Parathyroid adenoma (tissue), 2 donors: ENCODE measurements around the gene TAF1.
"Not testable (repeated sequence)": the region's sequence is repeated elsewhere in the genome, so short reads cannot be mapped to it uniquely, and the experiment has no call there.

ENCODE experiments used
- H2AFZ ChIP-seq: fragments of 300-600 bp; sonication (generic); one replicate; pipeline ENCODE4 v1.7.0; 2017; ENCODE audit warnings: antibody characterized with exemption, mild to moderate bottlenecking
- H3K27ac ChIP-seq: fragments of 300-600 bp; sonication (generic); one replicate; pipeline ENCODE4 v1.7.0; 2017
- H3K27me3 ChIP-seq: fragments of 300-600 bp; sonication (generic); one replicate; pipeline ENCODE4 v1.7.0; 2017; ENCODE audit warnings: low read length; ENCODE audit not compliant: control insufficient read depth, insufficient read depth
- H3K36me3 ChIP-seq: fragments of 300-600 bp; sonication (generic); one replicate; pipeline ENCODE4 v1.7.0; 2017; ENCODE audit warnings: low read length; ENCODE audit not compliant: control insufficient read depth, insufficient read depth
- H3K4me1 ChIP-seq: fragments of 300-600 bp; sonication (generic); one replicate; pipeline ENCODE4 v1.7.0; 2017; ENCODE audit warnings: control low read depth
- H3K4me2 ChIP-seq: fragments of 300-600 bp; sonication (generic); one replicate; pipeline ENCODE4 v1.7.0; 2017; ENCODE audit warnings: low read length
- H3K4me3 ChIP-seq: fragments of 300-600 bp; sonication (generic); one replicate; pipeline ENCODE4 v1.7.0; 2017; ENCODE audit warnings: low read depth, low read length
- H3K79me2 ChIP-seq: fragments of 300-600 bp; sonication (generic); one replicate; pipeline ENCODE4 v1.7.0; 2017; ENCODE audit warnings: control low read depth
- H3K9ac ChIP-seq: fragments of 300-600 bp; sonication (generic); one replicate; pipeline ENCODE4 v1.7.0; 2017; ENCODE audit warnings: mild to moderate bottlenecking
- H3K9me3 ChIP-seq: fragments of 300-600 bp; sonication (generic); one replicate; pipeline ENCODE4 v1.7.0; 2017; ENCODE audit warnings: low read length; ENCODE audit not compliant: control insufficient read depth
- TF ChIP-seq, protein P1 (sequence below): fragments of 300-600 bp; sonication (generic); IDR thresholded peaks from one replicate; pipeline ENCODE4 v1.7.0; 2017; ENCODE audit warnings: antibody characterized with exemption, mild to moderate bottlenecking
- donor health status: primary hyperparathyroidism.

Gene TAF1, protein sequence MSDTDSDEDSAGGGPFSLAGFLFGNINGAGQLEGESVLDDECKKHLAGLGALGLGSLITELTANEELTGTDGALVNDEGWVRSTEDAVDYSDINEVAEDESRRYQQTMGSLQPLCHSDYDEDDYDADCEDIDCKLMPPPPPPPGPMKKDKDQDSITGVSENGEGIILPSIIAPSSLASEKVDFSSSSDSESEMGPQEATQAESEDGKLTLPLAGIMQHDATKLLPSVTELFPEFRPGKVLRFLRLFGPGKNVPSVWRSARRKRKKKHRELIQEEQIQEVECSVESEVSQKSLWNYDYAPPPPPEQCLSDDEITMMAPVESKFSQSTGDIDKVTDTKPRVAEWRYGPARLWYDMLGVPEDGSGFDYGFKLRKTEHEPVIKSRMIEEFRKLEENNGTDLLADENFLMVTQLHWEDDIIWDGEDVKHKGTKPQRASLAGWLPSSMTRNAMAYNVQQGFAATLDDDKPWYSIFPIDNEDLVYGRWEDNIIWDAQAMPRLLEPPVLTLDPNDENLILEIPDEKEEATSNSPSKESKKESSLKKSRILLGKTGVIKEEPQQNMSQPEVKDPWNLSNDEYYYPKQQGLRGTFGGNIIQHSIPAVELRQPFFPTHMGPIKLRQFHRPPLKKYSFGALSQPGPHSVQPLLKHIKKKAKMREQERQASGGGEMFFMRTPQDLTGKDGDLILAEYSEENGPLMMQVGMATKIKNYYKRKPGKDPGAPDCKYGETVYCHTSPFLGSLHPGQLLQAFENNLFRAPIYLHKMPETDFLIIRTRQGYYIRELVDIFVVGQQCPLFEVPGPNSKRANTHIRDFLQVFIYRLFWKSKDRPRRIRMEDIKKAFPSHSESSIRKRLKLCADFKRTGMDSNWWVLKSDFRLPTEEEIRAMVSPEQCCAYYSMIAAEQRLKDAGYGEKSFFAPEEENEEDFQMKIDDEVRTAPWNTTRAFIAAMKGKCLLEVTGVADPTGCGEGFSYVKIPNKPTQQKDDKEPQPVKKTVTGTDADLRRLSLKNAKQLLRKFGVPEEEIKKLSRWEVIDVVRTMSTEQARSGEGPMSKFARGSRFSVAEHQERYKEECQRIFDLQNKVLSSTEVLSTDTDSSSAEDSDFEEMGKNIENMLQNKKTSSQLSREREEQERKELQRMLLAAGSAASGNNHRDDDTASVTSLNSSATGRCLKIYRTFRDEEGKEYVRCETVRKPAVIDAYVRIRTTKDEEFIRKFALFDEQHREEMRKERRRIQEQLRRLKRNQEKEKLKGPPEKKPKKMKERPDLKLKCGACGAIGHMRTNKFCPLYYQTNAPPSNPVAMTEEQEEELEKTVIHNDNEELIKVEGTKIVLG (N-terminal part only)

DNA sequence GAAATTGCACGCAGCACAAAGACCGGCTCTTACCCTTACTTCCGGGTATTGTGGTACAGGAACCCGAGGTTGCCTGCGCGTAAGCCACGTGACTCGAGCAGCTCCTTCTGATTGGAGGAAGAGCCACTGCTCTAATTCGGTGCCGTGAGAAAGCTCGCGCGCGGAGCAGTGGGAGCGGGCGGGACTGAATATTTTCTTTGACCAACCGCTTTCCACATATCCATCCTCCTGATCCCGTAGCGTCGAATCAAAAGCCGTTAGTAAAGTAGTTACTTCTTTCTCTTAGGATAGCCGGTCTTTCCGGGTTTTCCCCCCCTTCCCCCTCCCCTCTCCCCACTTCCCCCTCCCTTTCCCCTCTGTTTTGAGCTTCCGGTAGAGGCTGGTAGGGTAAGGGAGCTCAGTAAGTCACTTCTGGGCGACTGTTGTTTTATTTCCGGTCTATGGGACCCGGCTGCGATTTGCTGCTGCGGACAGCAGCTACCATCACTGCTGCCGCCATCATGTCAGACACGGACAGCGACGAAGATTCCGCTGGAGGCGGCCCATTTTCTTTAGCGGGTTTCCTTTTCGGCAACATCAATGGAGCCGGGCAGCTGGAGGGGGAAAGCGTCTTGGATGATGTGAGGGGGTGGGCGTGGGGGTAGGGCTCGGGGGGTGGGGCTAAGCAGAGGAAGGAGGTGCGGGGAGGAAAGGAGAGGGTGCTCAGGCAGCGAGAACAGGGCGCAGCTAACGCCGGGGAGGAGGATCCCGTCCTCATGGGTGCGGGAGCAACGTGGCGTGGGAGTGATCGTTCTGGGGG is at the start of gene TAF1:
Gene TAF1 (plus strand): TSS at position 483 of the 799 bp plus-strand sequence. CDS start 18 bp downstream, at position 501.
- Histone ChIP-seq H3K36me3 (no peaks in the 10 kb centered on the region), H3K9ac (no peak within 1 kb of the TSS), H3K79me2 (peaks cover 18% of the 10 kb centered on the region), H3K4me3 (peak within 1 kb of the TSS; percentile 84), H3K27me3 (no peaks in the 10 kb centered on the region), H3K27ac (peak within 1 kb of the TSS; percentile 95), H3K4me1 (peaks cover 5% of the 10 kb centered on the region), H2AFZ (peak within 1 kb of the TSS; percentile 89), H3K9me3 (no peaks in the 10 kb centered on the region), H3K4me2 (peak within 1 kb of the TSS; percentile 78)
- TF ChIP-seq, protein P1, sequence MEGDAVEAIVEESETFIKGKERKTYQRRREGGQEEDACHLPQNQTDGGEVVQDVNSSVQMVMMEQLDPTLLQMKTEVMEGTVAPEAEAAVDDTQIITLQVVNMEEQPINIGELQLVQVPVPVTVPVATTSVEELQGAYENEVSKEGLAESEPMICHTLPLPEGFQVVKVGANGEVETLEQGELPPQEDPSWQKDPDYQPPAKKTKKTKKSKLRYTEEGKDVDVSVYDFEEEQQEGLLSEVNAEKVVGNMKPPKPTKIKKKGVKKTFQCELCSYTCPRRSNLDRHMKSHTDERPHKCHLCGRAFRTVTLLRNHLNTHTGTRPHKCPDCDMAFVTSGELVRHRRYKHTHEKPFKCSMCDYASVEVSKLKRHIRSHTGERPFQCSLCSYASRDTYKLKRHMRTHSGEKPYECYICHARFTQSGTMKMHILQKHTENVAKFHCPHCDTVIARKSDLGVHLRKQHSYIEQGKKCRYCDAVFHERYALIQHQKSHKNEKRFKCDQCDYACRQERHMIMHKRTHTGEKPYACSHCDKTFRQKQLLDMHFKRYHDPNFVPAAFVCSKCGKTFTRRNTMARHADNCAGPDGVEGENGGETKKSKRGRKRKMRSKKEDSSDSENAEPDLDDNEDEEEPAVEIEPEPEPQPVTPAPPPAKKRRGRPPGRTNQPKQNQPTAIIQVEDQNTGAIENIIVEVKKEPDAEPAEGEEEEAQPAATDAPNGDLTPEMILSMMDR = no peak

DNA sequence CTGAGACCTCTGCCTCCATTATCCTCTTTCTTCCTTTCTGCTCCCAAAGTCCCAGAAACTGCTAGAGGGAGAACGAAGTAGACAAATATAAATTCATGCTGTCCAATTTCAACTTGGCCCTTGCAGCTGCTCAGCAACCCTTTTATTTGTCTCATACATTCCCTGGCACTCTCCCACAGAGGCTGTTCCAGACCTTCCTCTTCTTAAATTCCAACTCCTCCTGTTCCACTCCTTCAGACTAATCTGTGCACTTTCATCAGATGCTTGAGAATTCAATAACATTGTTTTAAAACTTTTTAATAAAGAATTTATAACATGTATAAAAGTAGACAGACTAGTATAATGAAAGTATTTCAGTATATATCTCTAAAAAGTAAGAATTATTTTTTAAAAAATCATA is 49.2 kb upstream of the TAF1 start:
- not testable (repeated sequence) for H3K4me2 ChIP-seq, H3K4me1 ChIP-seq, H3K79me2 ChIP-seq, H3K27me3 ChIP-seq, H3K4me3 ChIP-seq, H3K9ac ChIP-seq, H2AFZ ChIP-seq, H3K9me3 ChIP-seq, H3K27ac ChIP-seq, H3K36me3 ChIP-seq

DNA sequence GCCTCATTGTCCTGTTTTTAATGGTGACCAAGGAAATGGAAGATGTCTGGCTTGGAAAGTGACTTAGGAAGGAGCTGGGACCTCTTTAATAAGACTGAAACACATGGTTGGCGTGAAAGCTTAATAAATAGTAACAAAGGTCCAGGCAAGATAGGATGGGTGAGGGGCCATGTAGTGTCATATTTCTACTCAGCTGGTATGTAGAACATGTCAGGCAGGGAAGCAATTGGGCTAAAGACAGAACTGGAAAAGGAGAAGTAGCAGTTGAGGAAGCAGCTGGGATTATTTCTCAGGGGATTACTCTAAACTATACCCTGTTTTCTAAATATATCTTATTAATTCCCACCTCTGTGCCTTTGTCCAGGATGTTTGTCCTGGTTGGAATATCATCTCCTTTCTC is 46.0 kb upstream of the TAF1 start:
- no peak overlapping the region for H3K9ac ChIP-seq
- H3K27ac ChIP-seq = no peak overlapping the region
- no peak overlapping the region for H3K4me2 ChIP-seq
- H3K4me3 ChIP-seq = no peak overlapping the region
- TF ChIP-seq, protein P1 = no peak
- no peaks in the 10 kb centered on the region for H3K79me2 ChIP-seq
- no peaks in the 10 kb centered on the region for H3K4me1 ChIP-seq
- no peaks in the 10 kb centered on the region for H3K36me3 ChIP-seq
- H3K9me3 ChIP-seq = no peaks in the 10 kb centered on the region
- H3K27me3 ChIP-seq = no peaks in the 10 kb centered on the region
- H2AFZ ChIP-seq = no peak overlapping the region

DNA sequence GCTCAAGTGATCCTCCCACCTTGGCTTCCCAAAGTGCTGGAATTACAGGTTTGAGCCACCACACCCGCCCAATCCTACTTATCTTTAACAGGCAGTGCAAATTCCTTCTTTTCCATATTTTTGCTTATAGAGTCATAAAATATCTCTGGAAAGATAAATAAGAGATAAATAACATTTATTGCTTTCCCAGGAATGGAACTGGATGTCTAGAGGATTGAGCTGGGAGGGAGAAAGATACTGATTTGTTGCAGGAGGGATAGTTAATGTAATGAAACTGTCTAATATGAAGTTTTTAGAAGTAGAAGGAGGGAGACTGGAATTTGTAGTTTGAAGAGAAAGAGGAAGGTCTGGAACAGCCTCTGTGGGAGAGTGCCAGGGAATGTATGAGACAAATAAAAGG is 44.4 kb upstream of the TAF1 start:
- Histone ChIP-seq H3K27ac (no peak overlapping the region), H2AFZ (no peak overlapping the region), H3K9ac (no peak overlapping the region), H3K79me2 (no peaks in the 10 kb centered on the region), H3K27me3 (no peaks in the 10 kb centered on the region), H3K9me3 (no peaks in the 10 kb centered on the region), H3K4me3 (no peak overlapping the region), H3K36me3 (no peaks in the 10 kb centered on the region), H3K4me2 (no peak overlapping the region), H3K4me1 (no peaks in the 10 kb centered on the region)
- TF ChIP-seq, protein P1 = no peak

DNA sequence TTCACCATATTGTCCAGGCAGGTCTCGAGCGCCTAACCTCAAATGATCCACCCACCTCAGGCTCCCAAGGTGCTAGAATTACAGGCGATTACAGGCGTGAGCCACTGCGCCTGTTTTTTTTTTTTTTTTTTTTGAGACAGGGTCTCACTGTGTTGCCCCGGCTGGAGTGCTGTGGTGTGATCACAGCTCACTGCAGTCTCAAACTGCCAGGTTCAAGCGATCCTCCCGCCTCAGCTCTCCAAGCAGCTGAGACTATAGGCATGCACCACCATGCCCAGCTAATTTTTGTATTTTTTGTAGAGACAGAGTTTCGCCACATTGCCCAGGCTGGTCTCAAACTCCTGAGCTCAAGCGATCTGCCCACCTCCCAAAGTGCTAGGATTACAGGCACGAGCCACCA is 41.7 kb upstream of the TAF1 start:
- H3K4me2 ChIP-seq, H2AFZ ChIP-seq, H3K4me1 ChIP-seq, H3K4me3 ChIP-seq, H3K79me2 ChIP-seq, H3K36me3 ChIP-seq, H3K9ac ChIP-seq, H3K27ac ChIP-seq, H3K27me3 ChIP-seq, H3K9me3 ChIP-seq: not testable (repeated sequence)
